ENCODE measurements around the gene CELSR3.

Gene CELSR3

DNA sequence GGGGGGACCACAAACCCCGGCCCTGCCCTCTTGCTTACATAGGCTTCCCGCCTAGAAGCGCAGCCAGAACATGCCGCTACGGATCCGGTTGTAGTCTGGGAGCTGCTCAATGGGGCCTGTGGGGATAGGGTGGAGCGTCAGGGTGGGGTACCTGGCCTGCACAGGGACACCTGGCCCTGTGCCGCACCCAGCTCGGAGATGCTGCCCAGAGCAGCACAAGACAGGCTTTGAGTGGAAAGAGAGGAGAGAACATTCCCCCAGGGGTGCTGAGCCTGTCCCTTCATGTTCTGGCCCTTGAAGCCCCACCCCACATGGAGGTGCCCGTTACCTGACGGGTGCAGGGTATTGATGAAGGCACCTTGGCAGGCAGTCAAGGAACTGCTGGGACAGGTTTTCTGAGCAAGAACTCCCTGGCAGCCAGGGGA, 63.6 kb downstream of the CELSR3 start:
- no peak for DNase-seq (ENCODE audit: low spot score)

DNA sequence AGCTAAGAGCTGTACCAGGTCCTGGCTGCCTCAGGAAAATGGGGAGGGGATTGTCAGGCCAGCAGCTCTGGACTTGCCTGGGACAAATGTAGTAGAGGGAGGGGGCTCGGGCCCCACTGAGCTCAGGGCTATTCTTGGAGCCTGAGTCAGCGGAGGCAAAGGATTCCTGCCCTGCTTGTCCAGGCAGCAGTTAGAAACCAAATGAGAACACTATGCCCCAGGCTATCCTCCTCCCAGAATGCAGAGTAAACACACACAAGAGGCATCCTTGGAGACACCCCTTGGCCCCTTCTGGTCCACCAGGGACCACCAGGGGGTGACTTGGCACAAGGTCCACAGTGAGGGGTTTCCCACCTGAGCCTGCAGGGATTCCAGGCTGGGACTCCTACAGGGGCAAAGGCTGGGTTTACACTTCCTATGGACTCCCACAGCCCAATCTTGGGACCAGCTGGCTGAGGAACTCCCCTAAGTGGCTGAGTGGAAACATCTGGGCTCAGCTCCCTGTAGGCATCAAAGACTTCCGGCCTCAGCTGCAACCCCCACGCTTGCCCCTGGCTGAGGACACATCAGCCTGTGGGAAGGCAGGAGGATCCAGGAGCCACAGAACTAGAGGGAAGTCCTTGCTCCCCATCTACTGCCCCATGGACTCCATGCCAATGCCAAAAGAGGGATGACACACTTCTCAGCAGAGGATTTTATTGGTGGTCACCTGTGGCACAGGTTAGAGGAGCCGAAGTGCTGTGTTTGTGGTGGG, 64.2 kb downstream of the CELSR3 start:
- DNase-seq (ENCODE audit: low spot score) = peak; percentile 55

GRCh38 chr3:48597408-48597800, 65.3 kb downstream of the CELSR3 start:
- no peak for DNase-seq (ENCODE audit: low spot score)

GRCh38 chr3:48596676-48597407, 65.8 kb downstream of the CELSR3 start:
- DNase-seq (ENCODE audit: low spot score) = no peak

DNA sequence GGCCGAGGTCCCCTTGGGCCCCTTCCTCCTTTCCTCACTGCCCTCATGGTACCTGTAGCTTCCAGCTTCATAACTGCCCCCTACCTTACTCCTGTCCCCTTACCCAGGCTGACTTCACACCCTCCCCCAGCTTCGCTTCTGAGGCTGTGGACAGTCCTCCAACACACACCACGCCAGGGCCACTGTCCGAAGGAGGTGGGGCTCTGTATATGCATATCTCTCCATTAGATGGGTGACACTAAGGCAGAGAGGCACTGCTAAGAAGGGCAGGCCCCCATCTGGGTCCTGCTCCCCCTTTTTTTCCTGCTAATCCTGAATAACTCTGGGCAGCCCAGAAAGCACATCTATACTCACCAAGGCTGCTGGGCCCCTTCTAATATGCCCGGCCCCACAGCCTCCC, 66.5 kb downstream of the CELSR3 start:
- DNase-seq (ENCODE audit: low spot score) = no peak

GRCh38 chr3:48595526-48596121, 67.1 kb downstream of the CELSR3 start:
- peak; percentile 99 for DNase-seq (ENCODE audit: low spot score)

GRCh38 chr3:48595075-48595525, 67.6 kb downstream of the CELSR3 start, which contains the start of gene COL7A1:
COL7A1 (minus strand) TSS chr3:48595329; CDS start chr3:48595159, 170 bp downstream.
- DNase-seq (ENCODE audit: low spot score) = no peak

DNA sequence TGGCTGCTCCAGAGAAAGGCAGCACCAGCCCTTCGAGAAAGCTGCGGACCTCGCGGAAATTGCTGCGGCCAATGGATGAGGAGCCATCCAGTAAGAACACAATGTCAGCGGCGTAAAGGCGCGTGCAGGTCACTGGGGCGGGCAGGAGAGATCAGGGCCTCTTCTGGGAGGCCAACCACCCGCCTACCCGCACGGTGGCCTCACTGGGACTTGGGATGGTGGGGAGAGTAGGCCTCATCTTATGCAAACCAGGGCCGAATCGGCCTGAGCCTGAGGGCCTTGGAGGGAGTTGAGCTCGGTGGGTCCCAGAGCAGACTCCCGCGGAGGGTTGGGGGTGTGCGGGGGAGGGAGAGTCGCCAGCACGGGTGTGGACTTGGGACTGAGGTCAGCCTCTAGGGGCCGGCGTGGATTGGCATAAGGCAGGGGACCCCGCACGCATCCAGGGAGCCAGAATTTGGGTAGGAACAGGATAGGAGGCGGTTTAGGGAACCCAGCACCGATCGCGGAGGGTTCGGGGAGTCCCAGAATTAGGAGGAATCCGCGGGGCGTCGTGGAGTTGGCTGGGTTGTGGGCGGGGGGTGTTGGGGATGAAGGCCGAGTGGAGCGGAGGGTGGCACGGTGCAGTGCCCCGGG, 68.2 kb downstream of the CELSR3 start:
- DNase-seq (ENCODE audit: low spot score) = peak; percentile 35

DNA sequence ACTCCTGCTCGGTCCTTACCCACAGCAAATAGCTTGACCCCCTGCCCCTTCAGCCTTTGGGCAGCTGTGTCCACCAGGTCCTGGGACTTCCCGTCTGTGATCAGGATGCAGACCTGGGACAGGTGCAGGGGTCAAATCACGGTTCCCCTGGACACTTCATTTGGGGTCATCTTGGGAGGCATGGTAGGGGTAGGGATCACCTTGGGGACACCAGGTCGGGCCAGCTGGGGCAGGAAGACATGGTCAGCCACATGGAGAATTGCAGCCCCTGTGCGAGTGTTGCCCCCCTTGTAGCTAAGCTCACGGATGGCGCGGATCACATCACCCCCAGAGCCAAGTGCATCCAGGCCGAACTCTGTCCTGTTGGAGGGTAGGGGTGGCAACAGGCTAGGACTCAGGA, 69.3 kb downstream of the CELSR3 start:
- no peak for DNase-seq (ENCODE audit: low spot score)

DNA sequence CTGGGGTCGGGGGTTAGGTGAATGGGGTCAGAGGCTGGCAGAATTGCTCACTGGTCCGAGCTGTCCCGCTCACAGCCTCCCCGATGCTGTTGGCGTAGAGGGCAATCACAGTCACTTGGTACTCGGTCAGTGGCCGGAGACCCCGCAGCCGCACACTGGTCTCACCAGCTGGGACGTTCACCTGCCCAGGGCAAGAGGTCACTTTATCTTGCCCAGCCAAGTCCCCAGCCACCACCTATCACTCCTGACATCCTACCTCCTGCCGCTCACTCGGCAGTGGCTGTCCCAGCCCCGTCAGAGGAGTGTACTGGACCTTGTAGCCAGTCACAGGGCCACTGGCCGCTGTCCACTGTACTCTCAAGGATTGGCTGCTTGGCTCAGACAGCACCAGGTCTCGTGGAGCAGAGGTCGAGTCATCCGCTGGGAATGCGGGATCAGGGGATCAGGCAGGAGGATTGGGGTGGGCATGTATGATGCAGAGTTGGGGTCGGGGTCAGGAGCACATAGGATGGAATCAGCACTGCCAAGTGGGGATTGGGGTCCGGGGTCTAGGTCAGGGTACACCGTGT, 70.1 kb downstream of the CELSR3 start:
- DNase-seq (ENCODE audit: low spot score) = peak; percentile 42

- DNase-seq (ENCODE audit: low spot score) = no peak
Measured at GRCh38 chr3:48591886-48592518, 70.7 kb downstream of the CELSR3 start.

DNA sequence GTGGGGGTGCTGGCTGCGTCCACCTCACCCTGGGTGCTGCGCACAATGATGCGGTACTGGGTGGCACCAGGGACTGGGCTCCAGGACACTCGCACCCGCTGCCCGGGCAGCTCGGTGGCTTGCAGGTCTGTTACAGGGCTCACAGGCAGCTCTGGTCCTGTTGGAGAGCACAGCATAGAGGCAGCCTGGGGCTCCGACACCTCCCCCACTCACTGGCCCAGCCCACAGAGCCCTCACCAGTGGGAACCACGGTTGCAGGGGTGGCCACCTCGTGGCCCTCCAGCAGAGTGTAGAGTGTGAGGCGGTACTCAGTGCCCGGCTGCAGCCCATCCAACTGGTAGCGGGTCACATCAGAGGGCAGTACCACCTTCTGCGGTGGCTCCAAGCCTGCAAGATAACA, 71.2 kb downstream of the CELSR3 start:
- no peak for DNase-seq (ENCODE audit: low spot score)

- DNase-seq (ENCODE audit: low spot score) = no peak
Measured at GRCh38 chr3:48588230-48588629, 74.5 kb downstream of the CELSR3 start.

DNA sequence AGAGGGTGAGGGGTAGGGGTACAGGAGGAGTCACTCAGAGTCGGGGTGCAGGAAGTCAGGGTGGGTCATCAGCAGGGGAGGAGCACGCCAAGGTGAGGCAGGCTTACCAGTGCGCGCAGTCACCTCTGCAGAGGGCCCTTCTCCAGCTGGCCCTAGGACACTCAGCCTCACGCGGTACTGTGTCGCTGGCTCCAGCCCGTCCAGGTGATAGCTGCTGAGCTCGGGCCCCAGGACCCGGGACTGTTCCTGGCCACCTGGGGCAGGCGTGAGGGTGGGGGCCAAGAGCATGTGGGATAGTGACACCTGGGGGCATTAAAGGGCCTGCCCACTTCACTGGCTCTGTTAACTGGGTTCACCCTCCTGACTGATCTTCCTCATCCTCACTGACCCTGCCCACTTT, 75.0 kb downstream of the CELSR3 start:
- no peak for DNase-seq (ENCODE audit: low spot score)
